ENCODE data around the gene KLK8.

The KLK8 gene, protein sequence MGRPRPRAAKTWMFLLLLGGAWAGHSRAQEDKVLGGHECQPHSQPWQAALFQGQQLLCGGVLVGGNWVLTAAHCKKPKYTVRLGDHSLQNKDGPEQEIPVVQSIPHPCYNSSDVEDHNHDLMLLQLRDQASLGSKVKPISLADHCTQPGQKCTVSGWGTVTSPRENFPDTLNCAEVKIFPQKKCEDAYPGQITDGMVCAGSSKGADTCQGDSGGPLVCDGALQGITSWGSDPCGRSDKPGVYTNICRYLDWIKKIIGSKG

DNA sequence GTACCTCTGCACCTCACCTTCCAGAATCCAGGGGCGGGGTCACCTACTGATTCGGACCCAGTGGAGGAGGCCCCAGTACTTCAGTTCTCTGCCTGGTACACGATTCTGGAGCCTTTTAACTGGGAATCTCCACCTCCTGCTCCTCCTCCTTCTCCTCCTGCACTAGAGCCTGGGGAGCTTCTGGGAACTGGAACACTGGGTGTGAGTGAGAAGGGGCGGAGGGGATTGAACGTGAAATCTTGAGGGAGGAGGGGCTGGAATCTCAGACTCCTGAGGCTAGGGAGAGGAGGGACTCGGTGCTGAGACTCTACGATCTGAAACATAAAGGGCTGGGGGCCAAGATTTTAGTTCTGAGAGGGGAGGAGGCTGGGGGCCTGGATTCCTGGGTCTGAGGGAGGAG is at the start of gene KLK8:
KLK8 (minus strand) TSS at position 90 of the 400 bp plus-strand sequence. CDS start 437 bp downstream, outside the sequence.
- DNase-seq (ENCODE audit: low spot score): no peak

DNA sequence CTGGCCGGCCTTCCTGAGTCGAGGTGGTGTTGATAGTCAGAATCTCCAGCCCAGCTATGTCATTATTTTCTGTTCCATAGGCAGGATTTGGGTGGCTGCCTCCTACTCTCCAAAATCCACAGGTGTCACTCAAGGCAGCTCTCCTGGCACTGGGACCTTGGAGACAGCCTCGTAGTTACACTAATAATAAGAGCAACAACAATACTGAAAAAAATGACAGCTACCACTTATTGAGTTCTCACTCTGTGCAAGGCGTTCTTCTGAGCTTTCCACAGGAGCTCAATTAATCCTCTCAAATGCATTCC is 45.6 kb upstream of the KLK8 start:
- no peak for DNase-seq (ENCODE audit: low spot score)

DNA sequence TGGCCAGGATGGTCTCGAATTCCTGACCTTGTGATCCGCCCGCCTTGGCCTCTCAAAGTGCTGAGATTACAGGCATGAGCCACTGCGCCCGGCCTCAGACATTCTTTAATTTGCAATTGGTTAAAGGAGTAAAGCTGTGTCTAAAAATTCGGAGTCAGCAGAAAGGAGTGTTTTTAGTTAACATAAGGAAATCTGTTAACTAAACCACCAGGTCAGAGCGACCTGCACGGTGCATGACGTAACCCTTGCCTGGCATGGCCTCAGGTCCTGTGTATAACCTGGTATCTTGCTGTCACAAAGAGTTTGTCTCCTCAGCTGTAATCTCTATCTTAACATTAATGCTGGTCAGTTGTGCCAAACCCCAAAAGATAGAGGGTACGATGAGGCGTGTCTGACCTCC is 42.9 kb upstream of the KLK8 start:
- no peak for DNase-seq (ENCODE audit: low spot score)

DNA sequence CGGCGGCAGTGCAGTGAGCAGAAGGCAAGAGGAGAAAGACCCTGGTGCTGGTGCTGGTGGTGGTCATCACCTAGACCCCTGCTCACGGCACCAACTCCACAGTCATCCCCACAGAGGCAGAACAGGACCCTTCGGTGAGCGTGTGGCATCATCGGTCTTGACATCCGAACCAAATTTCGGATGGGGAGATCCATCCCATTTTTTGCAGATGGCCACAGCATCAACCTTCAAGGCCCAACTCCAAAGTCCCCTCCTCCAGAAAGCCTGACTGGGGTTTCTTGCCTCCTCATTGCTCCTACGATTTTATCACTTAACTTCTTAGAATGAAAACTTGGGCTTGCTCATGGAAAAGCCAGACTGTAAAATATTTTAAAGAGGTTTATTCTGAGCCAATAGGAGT is 42.1 kb upstream of the KLK8 start:
- DNase-seq (ENCODE audit: low spot score): no peak

DNA sequence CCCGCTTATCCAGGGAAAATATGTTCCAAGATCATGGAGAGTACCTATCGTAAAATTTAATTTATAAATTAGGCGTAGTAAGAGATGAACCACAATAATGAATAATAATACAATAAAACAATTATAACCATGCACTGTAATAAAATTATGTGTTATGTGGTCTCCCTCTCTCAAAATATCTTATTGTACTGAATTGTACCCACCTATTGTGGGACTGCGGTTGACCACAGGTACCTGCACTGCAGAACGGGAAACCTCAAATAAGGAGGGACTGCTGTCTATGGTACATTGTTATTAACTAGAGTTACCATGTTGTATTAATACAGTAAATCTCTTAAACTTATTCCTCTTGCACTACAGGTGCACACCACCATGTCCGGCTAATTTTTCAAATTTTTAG is 38.7 kb upstream of the KLK8 start:
- no peak for DNase-seq (ENCODE audit: low spot score)

DNA sequence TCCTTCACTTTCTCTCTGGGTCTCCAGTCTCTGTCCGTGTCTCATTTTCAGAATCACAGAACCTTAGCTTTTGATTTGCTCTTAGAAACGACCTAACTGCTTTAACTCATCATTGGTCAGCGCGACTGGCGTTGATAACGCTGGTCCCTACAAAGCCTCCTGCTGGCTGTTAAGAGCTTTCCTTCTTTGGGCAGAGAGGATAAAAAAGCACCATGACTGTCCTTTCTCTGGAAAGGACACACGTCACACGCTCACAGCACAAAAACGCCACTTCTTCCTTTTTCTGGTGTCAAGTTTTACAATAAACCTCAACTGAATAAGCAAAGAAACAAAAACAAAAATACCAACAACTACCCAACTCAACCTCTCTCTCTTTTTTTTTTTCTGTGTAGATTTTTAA is 35.1 kb upstream of the KLK8 start:
- no peak for DNase-seq (ENCODE audit: low spot score)

DNA sequence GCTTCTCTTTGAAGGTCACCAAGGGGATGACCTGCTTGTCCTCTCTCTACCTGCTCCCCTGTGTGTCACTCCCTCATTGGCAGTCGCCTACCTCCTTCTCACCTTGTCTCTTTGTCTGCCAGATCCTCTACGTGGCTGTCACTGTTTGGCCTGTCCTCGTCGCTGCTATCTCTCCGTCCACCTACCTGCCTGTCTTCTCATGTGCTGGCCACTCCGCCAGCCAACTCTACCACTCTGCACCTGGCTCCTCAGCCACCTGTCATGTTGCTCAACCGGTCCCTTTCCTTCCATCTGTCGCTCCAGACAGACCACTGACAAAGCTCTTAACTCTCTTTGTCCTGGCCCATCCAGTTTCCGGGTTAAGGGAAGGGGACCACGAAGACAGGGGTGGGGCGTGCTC is 33.3 kb upstream of the KLK8 start, which contains the start of gene KLK12:
KLK12 (minus strand) TSS at position 299 of the 400 bp plus-strand sequence. CDS start 381 bp downstream, outside the sequence.
- DNase-seq (ENCODE audit: low spot score): no peak

DNA sequence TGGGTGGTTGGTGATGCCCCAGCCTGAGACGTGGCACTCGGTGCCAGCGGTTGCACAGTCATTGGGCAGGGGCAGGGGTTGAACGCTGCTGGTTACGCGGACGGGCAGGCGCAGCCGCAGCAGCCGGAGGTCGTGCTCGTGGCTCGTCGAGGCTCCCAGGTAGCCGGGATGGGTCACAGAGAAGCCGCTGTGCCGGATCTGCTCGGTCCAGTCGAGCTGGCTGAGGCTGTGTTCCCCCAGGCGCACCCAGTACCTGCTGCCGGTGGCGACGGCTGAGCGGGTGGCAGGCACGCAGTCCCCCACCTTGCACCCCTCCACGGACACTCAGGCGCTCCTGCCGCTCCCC is 30.4 kb upstream of the KLK8 start:
- no peak for DNase-seq (ENCODE audit: low spot score)

DNA sequence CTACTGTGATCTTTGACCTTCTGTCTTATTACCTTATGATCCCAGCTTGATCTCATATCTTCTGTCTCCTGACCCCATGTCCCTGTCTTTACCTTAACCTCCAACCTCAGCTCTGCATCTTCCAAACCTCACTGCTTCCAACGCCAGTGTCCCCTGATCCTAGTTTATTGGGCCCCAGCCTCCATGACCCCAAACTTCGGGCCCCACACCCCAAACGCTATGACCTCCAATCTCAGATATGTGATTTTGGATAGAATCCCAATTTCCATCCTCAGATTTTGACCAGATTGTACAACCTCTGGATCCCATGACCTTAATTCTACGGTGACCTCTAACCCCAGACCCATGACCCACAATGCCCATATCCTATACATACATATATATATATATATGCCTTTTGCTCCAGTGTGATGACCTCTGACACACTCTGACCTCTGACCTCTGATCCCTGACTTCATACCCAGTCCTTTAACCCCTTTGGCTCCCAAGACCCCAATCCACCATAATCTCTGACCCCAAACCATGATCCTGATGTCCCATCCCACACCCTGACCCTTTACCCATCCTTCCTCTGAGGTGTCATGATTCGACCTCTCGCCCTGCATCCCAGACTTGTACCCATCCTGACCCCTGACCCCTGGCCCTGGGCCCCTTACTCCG is 29.9 kb upstream of the KLK8 start:
- DNase-seq (ENCODE audit: low spot score): no peak

DNA sequence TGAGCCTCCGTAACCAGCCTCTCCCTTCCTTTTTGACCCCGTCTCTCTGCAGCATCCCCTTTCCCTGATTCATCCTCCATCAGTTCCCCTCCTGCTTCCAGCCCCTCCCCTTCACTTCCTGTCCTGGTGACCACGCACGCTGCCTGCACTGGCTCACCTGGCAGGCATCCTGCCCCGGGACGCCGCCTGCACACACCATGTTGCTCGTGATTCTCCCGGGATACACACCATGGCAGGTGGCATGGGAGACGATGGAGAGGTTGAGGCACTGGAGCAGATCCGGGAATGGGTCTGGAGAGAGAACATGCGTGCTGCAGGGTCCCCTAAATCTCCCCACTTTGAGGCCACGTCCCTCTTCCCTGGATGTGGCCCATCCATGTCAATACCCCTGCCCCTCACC is 29.2 kb upstream of the KLK8 start:
- no peak for DNase-seq (ENCODE audit: low spot score)

DNA sequence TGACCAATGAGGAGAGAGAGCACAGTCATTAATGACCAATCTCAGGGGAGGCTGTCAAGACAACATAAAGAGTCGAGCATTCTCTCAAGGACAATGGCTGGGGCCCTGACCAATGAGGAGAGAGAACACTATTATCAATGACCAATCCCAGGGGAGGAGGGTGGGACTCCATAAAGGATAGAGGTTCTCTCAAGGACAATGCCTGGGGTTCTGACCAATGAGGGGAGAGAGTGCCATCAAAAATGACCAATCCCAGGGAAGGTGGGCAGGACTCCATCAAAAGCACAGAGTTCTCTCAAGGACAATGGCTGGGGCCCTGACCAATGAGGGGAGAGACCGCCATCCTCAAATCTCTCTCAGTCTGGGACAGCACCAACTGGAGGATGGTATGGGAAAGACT is 28.3 kb upstream of the KLK8 start:
- no peak for DNase-seq (ENCODE audit: low spot score)

DNA sequence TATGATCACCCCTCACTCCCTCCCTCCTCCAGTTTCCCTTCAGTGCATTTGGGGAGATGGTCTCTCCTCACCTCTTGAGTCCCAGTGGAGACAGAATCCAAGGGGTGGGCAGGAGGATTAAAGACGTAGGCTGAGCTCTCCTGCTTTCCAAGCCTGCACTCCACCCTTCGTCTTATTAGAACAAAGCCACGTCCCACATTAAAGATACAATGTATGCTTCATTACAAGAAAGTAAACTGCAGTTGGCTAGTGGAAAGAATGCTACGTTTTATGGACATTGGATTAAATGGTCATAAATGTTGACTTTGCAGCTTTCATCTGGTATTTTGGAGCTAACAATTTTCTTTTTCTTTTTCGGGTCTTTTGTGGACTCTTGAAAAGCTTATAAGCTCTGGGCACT is 26.5 kb upstream of the KLK8 start:
- no peak for DNase-seq (ENCODE audit: low spot score)

DNA sequence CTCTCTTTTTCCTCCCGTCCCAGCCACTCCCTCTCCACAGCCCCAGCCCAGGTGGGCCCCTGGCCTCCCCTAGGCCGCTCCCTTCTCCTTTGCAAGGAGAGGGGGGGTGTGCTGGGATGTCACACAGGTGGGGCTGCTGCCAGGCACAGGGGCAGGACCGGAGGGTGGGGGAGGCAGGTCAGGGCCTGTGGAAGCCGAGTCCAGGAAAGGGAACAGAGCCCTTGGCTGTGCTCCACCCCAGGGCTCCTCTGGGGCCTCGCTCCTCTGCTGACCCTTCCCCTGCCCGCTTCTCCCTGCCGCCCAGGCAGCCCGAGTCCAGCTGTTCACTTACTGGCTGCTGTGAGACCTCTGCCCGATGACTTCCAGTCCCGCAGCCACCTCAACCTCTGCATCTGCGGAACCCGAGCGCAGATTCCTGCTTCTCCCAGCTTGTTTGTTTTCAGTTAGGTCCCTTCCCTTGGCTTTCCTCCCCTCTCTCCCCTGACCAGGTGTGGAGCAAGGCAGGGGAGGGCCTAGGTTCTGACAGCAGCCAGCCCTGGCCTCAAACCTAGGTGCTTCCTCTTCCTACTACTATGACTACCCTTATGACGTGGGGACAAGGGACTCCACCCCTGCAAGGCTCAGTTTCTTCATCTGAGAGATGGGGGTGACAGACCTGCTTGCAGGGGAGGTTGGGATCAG is 25.9 kb upstream of the KLK8 start:
- DNase-seq (ENCODE audit: low spot score): no peak

DNA sequence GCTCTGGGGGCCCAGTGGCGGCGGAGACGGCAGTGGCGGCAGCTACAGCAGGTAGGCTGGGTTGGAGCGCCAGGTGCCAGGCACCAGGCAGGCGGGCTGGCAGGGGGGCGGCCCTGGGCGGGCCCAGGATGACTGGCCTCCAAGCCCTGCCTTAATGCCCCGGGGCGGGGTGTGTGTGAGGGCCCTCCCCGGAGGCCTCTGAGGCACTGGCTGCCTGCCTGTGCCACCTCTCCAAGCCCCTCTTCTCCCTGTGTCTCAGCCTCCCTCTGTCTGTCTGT is 25.1 kb upstream of the KLK8 start, which contains the start of gene KLK11:
KLK11 (minus strand) TSS at position 63 of the 278 bp plus-strand sequence. CDS start 985 bp downstream, outside the sequence.
- DNase-seq (ENCODE audit: low spot score): no peak

DNA sequence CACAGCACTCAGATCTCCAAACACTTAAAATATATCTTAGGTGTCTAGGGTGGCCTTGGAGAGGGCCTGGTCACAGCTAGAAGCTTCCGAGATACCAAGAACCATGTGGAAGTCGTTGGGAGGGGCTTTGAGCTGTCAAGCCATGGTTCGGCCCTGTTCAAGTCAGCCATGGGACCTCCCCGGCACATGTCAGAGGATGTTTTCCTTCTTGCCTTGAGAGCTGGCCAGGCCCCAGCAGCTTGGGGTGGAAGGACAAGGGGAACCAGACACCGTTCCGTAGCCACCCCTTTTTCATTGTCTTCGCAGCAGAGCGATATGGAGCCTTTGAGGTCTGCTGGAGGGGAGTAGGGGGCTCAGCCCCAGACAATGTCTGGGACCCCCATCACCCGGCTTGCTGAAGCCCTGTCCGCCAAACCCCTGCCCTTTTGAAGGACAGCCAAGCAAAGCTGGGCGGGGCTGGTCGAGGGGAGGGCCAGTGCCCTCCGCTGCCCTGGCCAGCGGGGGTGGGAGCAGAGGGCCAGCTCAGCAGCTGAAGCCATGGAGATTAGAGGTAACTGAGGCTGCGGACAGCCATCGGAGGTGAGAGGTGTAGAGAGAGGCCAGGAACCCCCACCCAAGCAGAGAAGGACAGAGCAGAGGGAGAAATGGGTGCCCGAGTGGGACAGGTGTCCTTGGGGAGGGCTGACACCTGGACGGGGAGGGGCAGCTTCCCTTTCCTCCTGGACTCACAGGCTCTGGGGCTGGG is 24.6 kb upstream of the KLK8 start:
- no peak for DNase-seq (ENCODE audit: low spot score)

DNA sequence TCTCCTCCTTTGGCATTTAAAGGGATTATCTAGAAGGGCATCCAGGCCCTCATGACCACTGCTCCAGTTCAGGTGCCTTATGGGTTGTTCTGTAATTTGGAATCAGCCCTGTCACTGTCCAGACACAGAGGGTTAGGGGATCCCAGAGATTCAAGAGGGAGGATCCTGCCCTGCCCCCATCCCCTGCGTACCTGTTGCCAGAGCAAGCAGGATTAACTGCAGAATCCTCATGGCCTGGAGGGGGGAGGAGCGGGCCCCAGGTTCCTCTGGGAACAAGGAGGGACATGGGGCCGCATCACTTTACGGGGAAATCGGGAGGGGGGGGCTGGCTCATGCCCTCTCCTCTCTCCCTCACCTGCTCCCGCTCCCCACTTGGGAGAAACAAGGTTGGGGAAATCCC is 24.0 kb upstream of the KLK8 start:
- DNase-seq (ENCODE audit: low spot score): no peak

DNA sequence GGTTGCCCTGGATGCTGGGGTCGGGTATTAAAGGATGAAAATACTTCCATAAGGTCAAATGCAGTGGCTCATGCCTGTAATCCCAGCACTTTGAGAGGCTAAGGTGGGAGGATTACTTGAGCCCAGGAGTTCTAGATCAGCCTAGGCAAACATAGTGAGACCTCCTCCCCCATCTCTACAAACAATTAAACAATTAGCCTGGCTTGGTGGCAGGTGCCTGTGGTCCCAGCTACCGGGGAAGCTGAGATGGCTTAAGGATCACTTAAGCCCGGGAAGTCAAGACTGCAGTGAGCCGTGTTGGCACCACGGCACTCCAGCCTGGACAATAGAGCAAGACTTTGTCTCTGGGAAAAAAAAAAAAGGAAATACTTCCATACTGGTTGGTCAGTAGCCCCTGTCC is 23.5 kb upstream of the KLK8 start:
- no peak for DNase-seq (ENCODE audit: low spot score)

DNA sequence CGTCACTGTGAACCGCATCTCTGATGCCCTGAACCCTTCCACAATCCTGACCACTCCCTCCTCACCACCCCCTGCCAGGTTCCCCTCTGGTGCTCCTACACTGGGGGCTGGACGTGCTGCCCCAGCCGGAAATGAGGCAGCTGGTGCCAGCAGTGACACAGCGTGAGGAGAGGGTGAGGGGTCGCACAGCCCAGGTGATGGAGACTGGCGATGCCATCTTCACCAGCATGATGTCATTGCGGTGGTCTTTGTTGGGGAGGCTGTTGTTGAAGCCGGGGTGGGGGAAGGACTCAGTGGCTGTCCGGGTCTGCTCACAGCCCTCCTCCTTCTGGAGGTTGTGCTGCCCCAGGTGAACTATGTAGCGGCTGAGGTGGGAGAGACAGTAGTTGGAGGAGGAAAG is 22.5 kb upstream of the KLK8 start:
- DNase-seq (ENCODE audit: low spot score): no peak

DNA sequence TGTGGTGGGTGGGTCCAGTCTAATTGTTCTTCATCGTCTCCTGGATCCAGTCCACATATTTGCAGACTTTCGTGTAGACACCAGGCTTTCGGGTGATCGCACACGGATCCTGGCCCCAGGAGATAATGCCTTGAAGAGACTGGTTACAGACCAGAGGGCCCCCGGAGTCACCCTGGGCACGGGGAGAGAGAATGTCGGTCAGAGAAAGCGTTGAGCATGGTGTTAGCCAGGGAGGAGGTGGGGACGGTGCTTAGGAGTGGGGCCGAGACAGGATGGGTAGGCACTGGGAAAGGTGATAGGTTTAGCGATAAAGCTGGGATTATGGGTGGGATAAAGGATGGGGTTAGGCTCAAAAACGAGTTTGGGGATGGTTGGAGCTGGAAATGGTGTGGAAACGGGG is 21.1 kb upstream of the KLK8 start:
- no peak for DNase-seq (ENCODE audit: low spot score)

DNA sequence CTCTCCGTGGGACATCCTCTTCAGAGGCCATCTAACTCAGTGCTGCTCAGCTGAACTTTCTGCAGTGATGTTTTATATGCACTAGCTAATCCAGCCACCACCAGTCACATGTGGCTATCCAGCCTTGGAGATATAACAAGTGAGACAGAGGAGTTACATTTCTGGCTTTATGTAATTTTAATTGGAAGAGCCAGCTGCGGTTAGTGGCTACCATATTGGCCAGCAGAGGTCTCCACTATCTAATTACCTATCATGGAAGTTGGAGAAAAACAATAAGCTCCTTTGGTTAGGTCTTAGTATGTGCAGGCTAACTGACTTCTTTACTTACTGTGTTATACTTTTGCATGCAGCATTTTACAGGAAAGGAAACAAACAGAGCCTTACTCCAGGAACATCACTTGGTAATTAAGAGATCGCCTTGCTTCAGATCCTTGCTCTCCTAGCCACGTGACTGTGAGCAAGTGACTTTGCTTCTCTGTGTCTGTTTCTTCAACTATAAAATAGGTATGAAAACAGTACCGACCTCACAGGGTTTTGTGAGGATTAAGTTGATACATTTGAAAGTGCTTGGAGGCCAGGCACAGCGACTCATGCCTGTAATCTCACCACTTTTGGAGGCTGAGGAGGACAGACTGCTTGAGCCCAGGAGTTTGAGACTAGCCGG is 19.7 kb upstream of the KLK8 start:
- DNase-seq (ENCODE audit: low spot score): no peak

DNA sequence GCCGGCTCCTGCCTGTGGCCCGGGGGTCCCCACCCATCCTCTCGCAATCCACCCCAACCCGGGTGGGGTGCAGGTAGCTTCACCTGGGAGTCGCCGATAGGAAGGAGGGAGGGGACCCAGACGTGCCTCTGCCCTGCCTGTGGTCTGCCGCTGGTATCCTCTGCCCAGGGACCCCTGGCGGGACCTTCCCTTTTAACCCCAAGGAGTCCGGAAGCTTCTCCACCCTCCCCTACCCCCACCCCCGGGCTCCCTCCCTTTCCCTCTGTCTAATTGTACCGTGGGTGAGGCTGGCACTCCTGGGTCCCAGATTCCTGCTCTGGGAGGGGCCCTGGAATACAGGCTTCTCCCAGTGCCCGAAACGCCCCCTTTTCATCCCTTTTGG is 18.1 kb upstream of the KLK8 start, which contains the start of gene KLK10:
KLK10 (minus strand) TSS at position 166 of the 382 bp plus-strand sequence. CDS start 579 bp downstream, outside the sequence.
- DNase-seq (ENCODE audit: low spot score): no peak

DNA sequence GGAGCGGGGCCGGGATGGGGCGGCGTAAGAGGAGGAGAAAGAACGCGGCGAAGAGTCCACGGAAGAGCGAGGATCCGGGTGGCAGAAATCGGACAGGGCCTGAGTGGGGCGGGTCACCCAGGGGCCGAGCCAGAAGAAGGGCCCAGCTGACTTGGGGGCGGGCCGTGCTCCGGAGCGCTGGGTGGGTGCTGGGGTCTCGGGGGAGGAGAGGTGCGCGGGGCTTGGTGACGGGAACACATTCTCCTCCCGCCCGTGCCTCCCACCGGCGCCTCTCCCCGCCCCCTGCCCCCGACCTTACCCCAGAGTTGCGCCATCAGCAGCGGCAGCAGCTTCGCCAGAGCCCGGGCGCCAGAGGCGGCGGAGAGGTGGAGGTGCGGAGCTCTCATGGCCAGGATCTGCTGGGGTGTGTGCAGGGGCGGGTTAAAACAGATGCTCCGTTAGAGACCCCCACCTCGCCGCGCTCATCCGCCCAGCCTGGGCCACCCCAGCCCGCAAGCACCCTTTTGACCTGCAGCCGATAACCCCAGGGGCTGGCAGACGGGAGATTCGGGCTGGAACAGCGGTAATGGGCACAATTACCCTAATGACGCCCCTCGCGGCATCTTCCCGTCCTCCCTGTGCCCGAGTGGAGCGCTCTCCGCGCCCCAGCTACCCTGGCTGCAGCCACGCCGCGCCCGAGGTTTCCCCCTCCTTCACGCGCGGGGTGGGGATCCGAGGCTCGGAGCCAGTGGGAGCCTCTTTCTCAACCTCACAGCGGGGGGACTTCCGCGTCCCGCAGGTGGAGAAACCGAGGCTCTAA is 17.5 kb upstream of the KLK8 start:
- DNase-seq (ENCODE audit: low spot score): no peak

Data from CD4-positive, alpha-beta T cell treated with Interleukin-6 at 100 ng/mL for 8 hours (primary cell).